ENCODE measurements around the gene TRPV3. TPM values are rescaled to one million over a fixed set of nuclear protein-coding genes. Genes with fewer than 3 reads are reported as not detected.

TRPV3 gene
- polyA plus RNA-seq, 1 donor from 2014 or later: 0.37 TPM

Other genes starting within 250 kb of the TRPV3 start
- gene OR3A2, start 171.5 kb downstream of the TRPV3 start, polyA plus RNA-seq (ENCODE audit: insufficient read depth, low read depth, low replicate concordance): not detected
- not detected for gene OR1E1, start 159.4 kb downstream of the TRPV3 start, polyA plus RNA-seq (ENCODE audit: insufficient read depth, low read depth, low replicate concordance)
- not detected for gene OR3A3, start 146.4 kb downstream of the TRPV3 start, polyA plus RNA-seq (ENCODE audit: insufficient read depth, low read depth, low replicate concordance)
- not detected for gene OR1E2, start 124.0 kb downstream of the TRPV3 start, polyA plus RNA-seq (ENCODE audit: insufficient read depth, low read depth, low replicate concordance)
- gene SPATA22, start 86.0 kb downstream of the TRPV3 start, polyA plus RNA-seq (ENCODE audit: insufficient read depth, low read depth, low replicate concordance): 0.46 TPM
- gene ASPA, start 81.8 kb downstream of the TRPV3 start, polyA plus RNA-seq (ENCODE audit: insufficient read depth, low read depth, low replicate concordance): 7.7 TPM
- gene TRPV1, start 51.6 kb upstream of the TRPV3 start, polyA plus RNA-seq (ENCODE audit: insufficient read depth, low read depth, low replicate concordance): 1.8 TPM
- gene SHPK, start 78.4 kb upstream of the TRPV3 start, polyA plus RNA-seq (ENCODE audit: insufficient read depth, low read depth, low replicate concordance): 11.6 TPM
- gene CTNS, start 78.9 kb upstream of the TRPV3 start, polyA plus RNA-seq (ENCODE audit: insufficient read depth, low read depth, low replicate concordance): 9.9 TPM
- gene TAX1BP3, start 110.8 kb upstream of the TRPV3 start, polyA plus RNA-seq (ENCODE audit: insufficient read depth, low read depth, low replicate concordance): 85.8 TPM
- gene EMC6, start 111.0 kb upstream of the TRPV3 start, polyA plus RNA-seq (ENCODE audit: insufficient read depth, low read depth, low replicate concordance): 46.2 TPM
- gene P2RX5, start 138.3 kb upstream of the TRPV3 start, polyA plus RNA-seq (ENCODE audit: insufficient read depth, low read depth, low replicate concordance): 3.1 TPM
- gene HASPIN, start 166.1 kb upstream of the TRPV3 start, polyA plus RNA-seq (ENCODE audit: insufficient read depth, low read depth, low replicate concordance): 5.0 TPM
- gene ITGAE, start 243.4 kb upstream of the TRPV3 start, polyA plus RNA-seq (ENCODE audit: insufficient read depth, low read depth, low replicate concordance): 20.9 TPM

Data from brain (organoid and tissue), 1 donor.